SK-N-SH treated with all-trans-retinoic acid at 6 μM for 48 hours (cell line): ENCODE data around the gene RBBP9.

Experiments used
- ATAC-seq: fragments of 200-7000 bp; cut with Tn5 transposase; 3 replicates; pipeline ENCODE4 v1.9.1; 2020; ENCODE audit warnings: mild to moderate bottlenecking, moderate library complexity
- ARNTL ChIP-seq: fragments of 450-650 bp; formaldehyde crosslinking; IDR thresholded peaks from 2 replicates; pipeline ENCODE4 v1.5.0; 2020; ENCODE audit warnings: low read depth, mild to moderate bottlenecking, moderate library complexity, borderline replicate concordance
- BACH2 ChIP-seq: fragments of 250-450 bp; sonication (Bioruptor Pico); IDR thresholded peaks from 2 replicates; pipeline ENCODE4 v1.9.0; 2021; ENCODE audit warnings: mild to moderate bottlenecking, borderline replicate concordance
- CREB5 ChIP-seq: fragments of 250-450 bp; sonication (Bioruptor Pico); IDR thresholded peaks from 2 replicates; pipeline ENCODE4 v1.5.1; 2020; ENCODE audit warnings: low read depth, mild to moderate bottlenecking, moderate library complexity
- CSDC2 ChIP-seq: fragments of 250-450 bp; sonication (Bioruptor Pico); IDR thresholded peaks from 2 replicates; pipeline ENCODE4 v1.5.0; 2020; ENCODE audit warnings: mild to moderate bottlenecking, moderate library complexity
- ESRRG ChIP-seq: fragments of 250-450 bp; sonication (Bioruptor Pico); IDR thresholded peaks from 2 replicates; pipeline ENCODE4 v1.6.1; 2021; ENCODE audit warnings: mild to moderate bottlenecking
- GLIS3 ChIP-seq: fragments of 250-450 bp; sonication (Bioruptor Pico); IDR thresholded peaks from 2 replicates; pipeline ENCODE4 v1.5.0; 2020; ENCODE audit warnings: mild to moderate bottlenecking, moderate library complexity
- ISL1 ChIP-seq: fragments of 250-450 bp; sonication (Bioruptor Pico); IDR thresholded peaks from 2 replicates; pipeline ENCODE4 v2.1.2; 2022; ENCODE audit warnings: mild to moderate bottlenecking, moderate library complexity
- PATZ1 ChIP-seq: fragments of 250-450 bp; sonication (Bioruptor Pico); IDR thresholded peaks from 2 replicates; pipeline ENCODE4 v1.8.0; 2020; ENCODE audit warnings: mild to moderate bottlenecking, moderate library complexity, borderline replicate concordance
- RARB ChIP-seq: fragments of 250-450 bp; sonication (Bioruptor Pico); IDR thresholded peaks from 2 replicates; pipeline ENCODE4 v1.8.0; 2021; ENCODE audit warnings: mild to moderate bottlenecking, moderate library complexity
- SNAI2 ChIP-seq: fragments of 250-450 bp; sonication (Bioruptor Pico); IDR thresholded peaks from 2 replicates; pipeline ENCODE4 v1.5.0; 2020; ENCODE audit warnings: mild to moderate bottlenecking, moderate library complexity
- TCF4 ChIP-seq: fragments of 250-450 bp; sonication (Bioruptor Pico); IDR thresholded peaks from 2 replicates; pipeline ENCODE4 v1.8.0; 2021; ENCODE audit warnings: mild to moderate bottlenecking, moderate library complexity, borderline replicate concordance
- TOX ChIP-seq: fragments of 250-450 bp; sonication (Bioruptor Pico); IDR thresholded peaks from 2 replicates; pipeline ENCODE4 v1.8.0; 2021; ENCODE audit warnings: mild to moderate bottlenecking, moderate library complexity, borderline replicate concordance
- ZC3H10 ChIP-seq: fragments of 250-450 bp; sonication (Bioruptor Pico); IDR thresholded peaks from 2 replicates; pipeline ENCODE4 v1.5.1; 2021; ENCODE audit warnings: mild to moderate bottlenecking, moderate library complexity
- ZFP3 ChIP-seq: fragments of 250-450 bp; sonication (Bioruptor Pico); IDR thresholded peaks from 2 replicates; pipeline ENCODE4 v1.5.0; 2020; ENCODE audit warnings: mild to moderate bottlenecking, moderate library complexity
- ZNF70 ChIP-seq: fragments of 450-650 bp; formaldehyde crosslinking; IDR thresholded peaks from 2 replicates; pipeline ENCODE4 v1.5.0; 2020; ENCODE audit warnings: mild to moderate bottlenecking, moderate library complexity

The RBBP9 gene

GRCh38 chr20:18436847-18437246 is 60.2 kb downstream of the RBBP9 start:
- no peak for TF ChIP-seq CSDC2 (CRISPR knock-in tag)
- TF ChIP-seq GLIS3 = no peak
- TF ChIP-seq ZC3H10 (CRISPR knock-in tag) = no peak
- TF ChIP-seq RARB (CRISPR knock-in tag) = no peak
- TF ChIP-seq ZNF70 (CRISPR knock-in tag) = no peak
- TF ChIP-seq ISL1 = no peak
- TF ChIP-seq TOX (CRISPR knock-in tag) = no peak
- no peak for TF ChIP-seq ARNTL (CRISPR knock-in tag)
- TF ChIP-seq SNAI2 (CRISPR knock-in tag) = no peak
- no peak for TF ChIP-seq ESRRG
- TF ChIP-seq BACH2 (CRISPR knock-in tag) = no peak
- no peak for TF ChIP-seq ZFP3
- no peak for TF ChIP-seq TCF4 (CRISPR knock-in tag)
- no peak for TF ChIP-seq CREB5 (CRISPR knock-in tag)
- TF ChIP-seq PATZ1 (CRISPR knock-in tag) = no peak
- TF ChIP-seq, all 23 proteins: peak for 0
- ATAC-seq = no peak
